CD4-positive, alpha-beta T cell treated with Interleukin-15 for 1 hour (primary cell): Measurements from ENCODE around the gene IRAG1.

ENCODE experiments used
- DNase-seq: peaks from one replicate; pipeline ENCODE4 v3.0.0-alpha.2; 2020

The IRAG1 gene, protein sequence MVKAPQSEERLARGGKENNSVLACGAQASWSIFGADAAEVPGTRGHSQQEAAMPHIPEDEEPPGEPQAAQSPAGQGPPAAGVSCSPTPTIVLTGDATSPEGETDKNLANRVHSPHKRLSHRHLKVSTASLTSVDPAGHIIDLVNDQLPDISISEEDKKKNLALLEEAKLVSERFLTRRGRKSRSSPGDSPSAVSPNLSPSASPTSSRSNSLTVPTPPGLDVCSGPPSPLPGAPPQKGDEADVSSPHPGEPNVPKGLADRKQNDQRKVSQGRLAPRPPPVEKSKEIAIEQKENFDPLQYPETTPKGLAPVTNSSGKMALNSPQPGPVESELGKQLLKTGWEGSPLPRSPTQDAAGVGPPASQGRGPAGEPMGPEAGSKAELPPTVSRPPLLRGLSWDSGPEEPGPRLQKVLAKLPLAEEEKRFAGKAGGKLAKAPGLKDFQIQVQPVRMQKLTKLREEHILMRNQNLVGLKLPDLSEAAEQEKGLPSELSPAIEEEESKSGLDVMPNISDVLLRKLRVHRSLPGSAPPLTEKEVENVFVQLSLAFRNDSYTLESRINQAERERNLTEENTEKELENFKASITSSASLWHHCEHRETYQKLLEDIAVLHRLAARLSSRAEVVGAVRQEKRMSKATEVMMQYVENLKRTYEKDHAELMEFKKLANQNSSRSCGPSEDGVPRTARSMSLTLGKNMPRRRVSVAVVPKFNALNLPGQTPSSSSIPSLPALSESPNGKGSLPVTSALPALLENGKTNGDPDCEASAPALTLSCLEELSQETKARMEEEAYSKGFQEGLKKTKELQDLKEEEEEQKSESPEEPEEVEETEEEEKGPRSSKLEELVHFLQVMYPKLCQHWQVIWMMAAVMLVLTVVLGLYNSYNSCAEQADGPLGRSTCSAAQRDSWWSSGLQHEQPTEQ

DNA sequence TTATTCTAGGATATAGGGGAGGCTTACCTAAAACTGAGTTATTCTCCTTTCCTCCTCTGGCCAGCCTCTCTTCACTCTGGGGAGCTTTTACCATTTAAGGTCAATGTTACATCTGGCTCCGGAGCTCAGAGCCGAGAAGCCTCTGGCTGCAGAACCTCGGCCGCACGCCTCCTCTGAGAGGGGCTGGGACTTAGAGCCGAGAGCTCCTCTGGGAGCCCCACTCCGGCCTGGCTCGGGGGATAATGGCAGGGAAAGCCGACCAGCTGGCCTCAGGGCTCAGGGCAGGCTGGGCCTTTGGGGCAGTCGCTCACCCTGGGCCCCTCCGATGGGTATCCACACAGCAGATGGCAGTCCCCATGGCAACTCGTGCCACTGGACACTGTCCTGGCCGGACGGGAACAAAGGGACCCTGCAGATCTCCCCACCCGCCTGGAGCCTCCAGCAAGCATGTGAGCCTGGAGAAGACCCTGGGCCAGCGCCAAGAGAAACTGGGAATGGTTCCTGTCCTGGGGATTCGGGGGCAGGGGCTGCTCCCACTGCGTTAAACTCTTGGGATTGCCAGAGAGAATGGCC lies at the start of gene IRAG1:
Gene IRAG1, minus strand, starts transcription at position 247 of the 573 bp plus-strand sequence. Its CDS starts 153 bp downstream, at position 94.
- DNase-seq: no peak

DNA sequence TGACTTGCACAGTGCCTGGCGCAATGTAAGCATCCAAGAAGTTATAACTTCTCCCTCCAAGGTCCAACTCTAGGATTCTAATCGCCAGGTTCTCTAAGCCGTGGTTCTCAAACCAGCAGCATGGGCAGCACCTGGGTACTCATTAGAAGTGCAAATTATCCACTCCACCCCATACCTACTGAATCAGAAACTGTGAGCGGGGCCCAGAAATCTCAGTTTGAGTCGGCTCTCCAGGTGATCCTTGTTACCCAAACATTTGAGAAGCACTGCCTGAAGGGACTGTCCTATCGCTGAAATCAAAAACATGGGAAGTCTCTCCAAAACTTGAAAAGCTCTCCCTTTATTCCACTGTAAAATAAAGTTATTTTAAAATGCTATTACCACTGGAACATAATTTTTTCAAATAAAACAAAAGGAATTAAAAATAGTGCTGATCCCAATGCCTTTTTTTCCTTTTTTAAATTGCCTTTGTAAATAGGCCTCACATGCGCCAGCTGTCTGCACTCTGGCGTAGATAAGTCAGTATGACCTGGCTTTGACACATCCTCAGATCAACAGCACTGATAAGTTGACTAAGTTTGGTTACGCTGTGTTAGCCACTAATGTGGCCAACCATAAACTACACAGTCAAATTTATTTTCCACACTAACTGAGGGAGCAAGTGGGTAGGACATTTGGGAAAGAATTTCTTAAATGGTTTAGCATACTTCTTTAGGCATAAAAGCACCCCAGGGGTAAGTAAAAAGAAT lies 49.1 kb upstream of the IRAG1 start:
- no peak for DNase-seq

DNA sequence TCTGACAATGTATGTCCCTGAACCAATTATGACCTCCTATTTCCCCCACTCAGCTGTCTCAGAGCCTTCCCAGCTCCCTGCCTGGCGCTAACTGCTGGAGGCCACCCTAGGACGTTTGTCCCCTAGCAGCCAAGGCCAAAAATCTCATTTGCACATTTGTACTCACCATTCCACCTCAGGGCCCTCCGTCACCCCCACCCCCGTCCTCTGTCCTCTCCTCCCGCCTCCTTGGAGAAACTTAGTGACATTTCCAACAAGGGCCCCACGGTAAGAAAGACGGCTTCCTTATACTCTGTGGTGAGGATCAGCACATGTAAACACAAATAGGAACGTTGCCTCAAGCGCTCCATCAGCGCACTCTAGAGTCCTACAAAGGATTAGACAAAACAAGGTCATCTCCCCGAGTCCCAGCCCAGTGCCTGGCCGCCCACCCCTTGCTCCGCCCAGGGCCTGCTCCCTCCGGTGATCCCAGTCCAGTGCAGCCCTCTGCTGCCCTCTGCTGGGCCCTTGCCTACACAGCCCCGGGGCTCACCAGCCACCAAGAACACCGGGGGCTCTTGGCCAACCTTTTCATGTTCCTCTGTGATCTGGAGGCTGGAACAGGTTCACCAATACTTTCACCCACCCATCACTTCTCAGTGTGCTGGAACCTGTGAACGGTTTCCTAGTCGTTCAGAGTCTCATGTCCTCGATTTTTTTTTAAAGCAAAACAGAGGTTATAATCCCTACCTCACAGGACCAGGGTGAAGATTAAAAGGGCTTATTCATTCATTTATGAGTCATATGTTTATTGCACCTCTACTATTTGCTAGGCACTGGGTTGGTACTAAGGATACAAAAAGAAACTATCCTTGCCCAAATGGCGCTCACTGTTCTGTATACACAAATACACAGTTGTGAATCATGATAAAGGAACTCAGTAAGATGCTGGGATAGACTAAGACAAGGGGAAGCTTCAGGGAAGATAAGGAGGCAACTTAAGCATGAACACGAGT lies 42.2 kb upstream of the IRAG1 start:
- peak; percentile 87 for DNase-seq

DNA sequence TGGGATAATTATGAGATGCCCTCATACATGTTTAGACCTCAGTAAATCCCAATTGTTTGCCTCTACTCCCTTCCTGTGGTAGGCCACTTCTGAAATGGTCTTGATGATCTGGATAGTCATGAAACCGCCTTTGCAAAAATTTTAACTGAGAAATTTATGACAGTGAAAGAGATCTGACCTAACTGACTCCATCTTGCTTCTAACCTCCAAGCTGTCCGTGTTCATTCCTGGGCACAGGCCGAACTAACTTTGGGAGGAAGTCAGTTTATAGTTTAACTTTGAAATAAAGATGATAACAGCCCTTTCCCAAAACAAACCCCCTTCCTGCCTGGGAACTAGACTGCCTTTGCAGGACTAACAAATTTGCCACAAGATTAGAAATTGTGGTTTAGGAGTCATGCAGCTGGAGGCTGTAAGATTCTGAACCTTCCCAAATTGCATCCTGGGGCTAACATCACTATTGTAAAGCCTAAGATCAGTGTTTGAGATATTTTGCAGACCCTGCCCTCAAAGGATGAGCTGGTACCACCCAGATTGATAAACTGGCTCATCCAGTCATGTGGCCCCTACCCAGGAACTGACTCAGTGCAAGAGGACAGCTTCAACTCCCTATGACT lies 37.6 kb upstream of the IRAG1 start:
- DNase-seq: no peak

DNA sequence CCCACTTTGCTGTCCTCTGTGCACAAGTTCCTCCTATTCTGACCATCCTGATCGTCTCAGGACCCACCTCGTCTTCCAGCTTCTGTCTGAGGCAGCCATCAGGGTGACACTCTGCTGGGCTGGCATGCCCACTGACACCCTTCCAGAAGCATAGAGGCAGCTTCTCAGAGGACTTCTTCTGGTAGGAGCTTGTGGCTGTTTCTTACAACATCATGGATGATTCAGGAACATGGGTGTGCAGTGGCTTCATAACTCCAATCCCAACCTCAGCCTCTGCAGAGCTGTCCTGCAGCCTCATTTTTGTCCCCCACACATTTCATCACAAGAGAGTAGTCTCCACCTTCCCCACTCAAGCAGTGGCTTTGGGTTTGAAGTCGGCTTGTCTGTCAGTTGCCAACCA lies 36.6 kb upstream of the IRAG1 start:
- no peak for DNase-seq

DNA sequence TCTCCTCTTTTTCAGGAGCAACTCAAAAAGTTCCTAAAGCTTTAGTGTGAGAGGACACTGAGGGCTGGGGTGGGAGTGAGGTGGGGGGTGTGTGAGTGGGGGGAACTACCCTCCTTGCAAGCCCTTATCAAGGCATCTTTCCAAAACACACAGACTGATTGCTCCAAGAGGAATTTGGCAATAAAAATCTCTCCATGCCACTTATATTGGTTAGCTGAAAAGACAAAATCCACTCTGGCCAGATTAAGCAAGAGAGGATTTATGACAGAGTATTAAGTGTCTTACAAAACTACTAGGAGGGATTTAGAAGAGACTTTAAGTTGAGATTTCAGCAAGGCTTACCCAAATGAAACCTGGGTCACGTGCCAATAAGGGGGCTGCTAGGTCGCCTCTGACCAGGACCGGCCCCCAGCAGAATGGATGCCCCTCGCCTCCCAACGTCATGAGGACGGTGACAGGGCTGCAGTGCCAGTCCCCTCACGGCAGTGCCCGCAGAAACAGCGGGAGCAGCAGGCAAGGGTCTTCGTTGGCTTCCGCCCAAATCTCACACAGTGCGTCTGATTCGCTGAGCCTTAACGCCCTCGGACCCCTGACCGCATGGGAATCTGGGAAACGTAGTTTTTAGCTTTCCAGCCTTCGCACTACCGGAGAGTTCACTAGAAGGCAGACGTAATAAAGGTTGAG lies 35.4 kb upstream of the IRAG1 start:
- no peak for DNase-seq

DNA sequence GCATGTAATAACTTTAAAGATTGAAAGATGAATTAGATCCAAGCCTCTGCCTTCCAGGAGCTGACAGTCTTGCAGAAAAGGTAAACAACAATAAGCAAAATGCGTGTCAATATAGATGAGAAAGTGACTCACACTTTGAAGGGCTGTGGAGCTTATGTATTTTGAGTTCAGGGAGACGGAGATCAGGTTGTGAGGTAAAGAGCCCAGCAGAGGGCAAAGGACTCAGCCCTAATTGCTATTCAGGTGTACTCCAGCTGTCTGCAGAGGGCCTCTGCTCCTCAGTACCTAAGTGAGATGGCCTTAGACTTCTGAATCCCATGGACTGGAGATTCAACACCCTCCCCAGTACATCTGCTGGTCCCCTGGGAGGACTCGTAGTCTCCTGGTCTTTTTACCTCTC lies 34.6 kb upstream of the IRAG1 start:
- no peak for DNase-seq

DNA sequence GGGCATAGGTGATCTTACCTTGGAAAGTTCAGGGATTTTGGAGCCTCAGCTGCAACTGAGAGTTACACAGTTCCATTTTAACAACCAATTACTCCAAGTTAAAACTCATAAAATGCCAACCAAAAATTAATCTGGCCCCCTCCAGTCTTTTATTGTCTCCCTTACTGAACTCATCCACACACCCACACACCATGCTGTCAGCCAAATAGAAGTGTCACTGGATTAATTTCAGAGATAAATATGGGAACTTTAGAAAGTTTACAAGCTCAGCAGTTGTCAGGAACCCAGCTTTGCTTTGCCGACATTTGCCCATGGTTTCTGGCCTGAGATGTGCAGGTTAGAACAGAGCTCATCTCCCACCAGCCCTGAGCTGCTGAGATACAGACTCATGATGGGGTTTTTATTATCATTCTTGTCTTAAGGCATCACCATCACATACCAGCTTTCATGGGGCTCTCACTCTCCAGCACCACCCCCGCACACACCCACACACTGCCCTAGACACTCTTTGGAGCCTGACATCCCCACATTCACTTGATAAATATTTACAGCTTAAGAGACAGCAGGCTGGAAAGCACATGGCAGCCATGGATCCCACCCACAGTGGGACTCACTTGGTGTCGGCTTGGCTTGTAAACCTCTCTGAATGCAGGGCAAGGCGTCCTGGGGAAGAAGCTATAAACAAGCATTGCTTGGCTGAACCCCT lies 33.7 kb upstream of the IRAG1 start:
- no peak for DNase-seq

DNA sequence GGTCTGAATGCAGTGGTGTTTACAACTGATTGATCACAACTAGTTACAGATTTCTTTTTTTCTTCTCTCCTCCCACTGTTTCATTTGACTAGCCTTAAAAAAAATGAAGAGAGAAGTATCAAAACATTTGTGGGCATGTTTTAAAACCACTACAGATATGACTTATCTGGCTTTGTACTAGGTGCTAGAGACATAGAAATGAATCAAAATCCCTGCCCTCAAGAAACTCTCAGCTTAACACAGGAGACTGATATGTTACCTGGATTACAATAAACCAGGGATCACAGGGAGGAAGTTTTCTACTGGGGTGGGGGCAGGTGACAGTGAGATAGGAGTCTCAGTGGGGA lies 32.3 kb upstream of the IRAG1 start:
- DNase-seq: no peak

DNA sequence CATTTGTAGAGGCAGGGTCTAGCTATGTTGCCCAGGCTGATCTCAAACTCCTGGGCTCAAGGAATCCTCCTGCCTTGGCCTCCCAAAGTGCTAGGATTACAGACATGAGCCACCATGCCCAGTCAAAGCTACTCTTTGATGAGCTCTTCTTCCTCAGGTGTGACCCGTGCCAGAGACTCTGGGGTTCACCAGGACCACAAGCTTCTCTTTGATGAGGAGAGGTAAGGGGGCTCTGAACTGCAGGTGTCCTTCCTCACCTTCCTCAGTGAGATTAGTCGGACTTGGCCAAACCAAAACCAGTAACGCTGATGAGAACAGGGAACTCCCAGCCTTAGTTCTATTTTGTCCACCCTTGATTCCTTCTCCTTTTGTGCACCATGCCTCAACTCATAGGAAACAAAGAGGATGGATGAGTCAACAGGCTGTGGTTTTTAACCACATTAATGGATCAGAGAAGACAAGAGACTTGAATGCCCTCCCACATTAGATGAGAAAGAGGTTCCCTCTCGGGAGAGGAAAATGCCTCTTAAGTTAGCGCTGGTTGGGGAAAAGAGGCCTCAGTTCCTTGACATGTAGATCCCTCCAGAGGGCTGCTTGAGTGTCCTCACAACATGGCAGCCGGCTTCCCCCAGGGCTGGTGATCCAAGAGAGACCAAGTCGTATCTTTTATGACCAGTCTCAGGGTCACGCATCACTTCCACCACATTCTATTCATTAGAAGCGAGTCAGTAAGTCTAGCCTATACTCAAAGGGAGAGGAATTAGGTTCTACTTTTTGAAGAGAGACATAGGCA lies 31.8 kb upstream of the IRAG1 start:
- DNase-seq: no peak

DNA sequence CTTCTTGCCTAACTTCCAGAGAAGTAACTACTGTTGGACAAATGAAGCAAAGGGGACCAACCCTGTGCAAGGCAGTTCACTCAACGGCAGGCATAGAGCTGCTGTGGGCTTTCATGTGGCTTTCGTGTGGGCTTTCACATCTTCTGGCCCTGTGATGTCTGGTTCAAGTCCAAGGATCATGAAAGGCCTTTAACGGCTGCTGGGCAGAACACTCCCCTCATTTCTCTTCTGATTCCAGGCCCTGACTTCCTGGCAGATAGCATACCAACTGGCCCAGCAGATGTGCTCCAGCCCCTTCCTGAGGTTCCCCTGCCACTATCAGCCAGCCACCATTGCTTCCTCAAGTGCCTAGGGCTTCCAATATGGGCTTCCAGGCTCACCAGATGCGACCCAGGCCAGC lies 28.8 kb upstream of the IRAG1 start:
- no peak for DNase-seq

DNA sequence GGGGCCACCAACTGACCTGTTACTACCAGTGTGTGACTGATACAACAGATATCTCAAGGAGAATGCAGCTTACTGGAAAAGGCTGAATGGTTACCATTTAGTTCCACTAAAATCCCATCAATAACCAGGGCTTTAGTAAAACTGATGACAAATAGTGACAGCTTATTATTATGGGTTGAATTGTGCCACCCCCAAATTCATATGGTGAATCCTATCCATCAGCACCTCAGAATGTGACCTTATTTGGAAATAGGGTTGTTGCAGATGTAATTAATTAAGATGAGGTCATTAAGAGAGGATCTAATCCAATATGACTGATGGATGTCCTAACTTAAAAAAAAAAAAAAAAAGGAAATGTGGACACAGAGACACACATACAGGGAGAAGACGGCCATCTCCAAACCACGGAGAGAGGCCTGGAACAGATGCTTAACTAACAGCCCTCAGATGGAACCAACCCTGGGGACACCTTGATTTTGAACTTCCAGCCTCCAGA lies 27.4 kb upstream of the IRAG1 start:
- DNase-seq: no peak

DNA sequence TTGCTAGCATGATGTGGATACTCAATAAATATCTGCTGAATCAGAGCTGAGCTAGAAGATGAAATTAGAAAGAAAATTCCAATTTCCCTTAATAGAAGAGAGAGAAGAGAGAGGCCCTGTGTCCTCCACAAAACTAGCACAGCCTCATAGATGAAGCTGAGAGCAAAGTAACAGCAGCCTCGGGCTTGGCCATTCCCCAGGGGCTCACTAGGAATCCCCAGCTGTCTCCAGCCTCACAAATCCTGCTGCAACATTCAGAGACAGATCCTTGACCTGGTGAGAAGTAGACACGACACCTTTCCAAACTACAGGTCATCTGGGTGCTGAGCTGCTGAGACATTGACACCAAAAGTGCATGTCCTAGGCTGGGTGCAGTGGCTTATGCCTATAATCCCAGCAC lies 26.1 kb upstream of the IRAG1 start:
- DNase-seq: no peak

DNA sequence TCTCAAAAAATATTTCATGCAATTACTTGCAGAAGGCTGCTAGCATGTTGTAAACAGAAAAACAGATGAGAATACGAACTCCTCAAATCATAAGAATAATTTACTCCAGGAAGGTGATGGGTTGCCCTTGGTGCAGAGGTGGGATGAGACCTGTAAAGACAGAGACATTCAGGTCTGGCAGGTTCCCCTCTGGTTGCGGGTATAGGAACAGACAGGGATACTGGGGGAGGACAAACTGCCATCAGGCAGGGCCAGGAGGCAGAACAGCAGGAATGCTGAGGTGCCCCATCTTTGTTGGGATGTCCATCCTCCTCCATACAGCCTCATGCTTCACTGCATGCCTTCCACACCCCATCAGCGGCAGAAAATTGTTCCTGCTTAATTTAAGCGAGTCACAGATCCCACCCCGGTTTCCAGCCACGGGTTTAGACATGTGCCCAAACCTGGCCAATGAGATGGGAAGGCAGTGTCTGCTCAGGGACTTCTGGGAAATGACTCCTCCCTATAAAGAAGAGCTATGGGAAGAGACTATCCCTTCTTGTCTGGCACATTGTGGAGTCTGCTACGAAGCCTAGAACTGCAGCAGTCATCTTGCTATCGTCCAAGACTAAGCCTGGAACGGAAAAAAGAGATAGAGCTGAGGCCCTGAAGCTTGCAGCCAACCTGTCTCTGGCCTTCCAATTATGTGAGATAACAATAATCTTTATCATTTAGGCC lies 23.1 kb upstream of the IRAG1 start:
- DNase-seq: no peak

DNA sequence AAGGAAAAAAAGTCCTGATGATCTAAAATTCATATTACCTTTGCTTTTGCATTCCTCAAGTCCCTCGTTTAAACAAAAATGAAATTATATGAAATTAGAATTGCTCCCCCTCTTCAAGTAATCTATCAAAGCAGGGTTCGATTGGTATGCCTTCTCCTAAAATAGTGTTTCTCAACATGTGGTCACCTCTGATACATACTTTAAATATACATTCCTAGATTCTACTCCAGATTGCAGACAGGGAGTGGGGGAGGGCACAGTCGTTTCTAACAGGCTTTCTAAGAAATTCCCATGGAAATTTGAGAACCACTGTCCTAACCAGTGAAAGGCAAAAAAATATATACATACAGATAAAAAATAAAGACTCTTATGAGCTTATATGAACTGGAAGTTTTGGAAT lies 22.6 kb upstream of the IRAG1 start:
- no peak for DNase-seq

DNA sequence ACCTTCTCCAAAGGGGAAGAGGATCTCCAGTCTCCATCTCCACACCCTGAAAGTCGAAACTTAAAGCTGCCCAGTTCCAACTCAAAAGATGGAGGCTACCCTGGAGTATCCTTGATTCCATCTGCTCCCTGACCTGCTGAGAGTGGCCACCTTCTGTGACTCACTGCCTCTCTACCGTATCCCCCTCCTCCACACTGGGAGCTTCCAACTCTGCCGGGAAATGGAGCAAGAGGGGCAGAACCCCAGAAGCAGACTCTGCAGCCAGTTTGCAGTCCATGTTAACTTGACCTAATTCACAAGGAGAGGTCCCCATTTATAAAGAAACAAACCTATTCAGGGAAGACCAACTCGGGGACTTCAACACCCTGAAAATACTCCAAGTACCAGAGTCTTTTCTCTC lies 22.0 kb upstream of the IRAG1 start:
- DNase-seq: no peak

DNA sequence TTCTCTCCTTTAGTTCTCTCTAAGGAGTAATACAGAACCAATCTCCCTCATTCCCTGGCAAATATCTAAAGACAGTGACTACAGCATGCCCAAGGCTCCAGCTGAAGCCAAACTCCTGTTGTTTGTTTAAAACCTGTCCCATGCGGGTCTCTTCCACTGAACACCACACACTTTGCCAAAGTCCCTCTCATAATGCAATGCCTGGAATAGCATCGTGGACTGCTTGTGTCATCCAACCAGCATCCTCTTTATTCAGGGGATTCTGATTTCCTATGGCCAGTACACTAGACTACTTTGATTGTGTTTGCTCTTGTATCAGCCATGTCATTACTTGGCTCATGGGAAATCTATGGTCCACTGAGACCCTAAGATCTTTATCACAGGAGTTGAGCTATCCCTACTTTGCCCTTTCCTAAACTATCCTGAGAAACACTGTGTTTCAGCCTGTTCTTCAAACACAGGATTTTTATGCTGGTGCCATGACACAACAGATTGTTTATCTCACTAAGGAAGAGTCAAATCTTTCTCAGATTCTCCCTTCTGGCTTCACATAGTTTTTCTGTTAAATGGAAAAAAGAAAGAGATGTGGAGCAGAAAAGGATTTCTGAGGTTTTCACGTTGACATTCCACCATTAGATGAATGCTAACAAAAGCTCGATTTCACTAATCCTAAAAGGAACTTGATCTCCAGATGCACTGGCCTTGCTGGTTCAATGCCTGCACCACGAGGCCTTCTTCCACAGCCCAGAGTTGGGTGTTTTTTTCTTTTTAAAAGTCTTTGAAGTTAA lies 15.9 kb upstream of the IRAG1 start:
- no peak for DNase-seq
